Small intestine (tissue), 7 donors: Measurements from ENCODE around the gene HSD11B2. TPM values are rescaled to one million over a fixed set of nuclear protein-coding genes. Genes with fewer than 3 reads are reported as not detected.

Source experiments
- DNase-seq, 2 donors: peaks; one replicate each; pipeline versions ENCODE4 v3.0.0 to v3.0.0-alpha.2; 2013
- FAIRE-seq: peaks from 2 replicates; lab custom pipeline; 2012; peaks lifted over from hg19 to GRCh38; lab: Jason Lieb, UNC
- H3K27ac ChIP-seq, 3 donors: one replicate each; pipeline ENCODE4 v1.5.1; 2013; ENCODE audit warnings: low read length in 2 of 3, mild to moderate bottlenecking in 2 of 3, control low read depth in 1 of 3, inconsistent platforms in 1 of 3, low read depth in 1 of 3, moderate library complexity in 1 of 3
- H3K27me3 ChIP-seq, 3 donors: one replicate each; pipeline ENCODE4 v1.6.1; 2013; ENCODE audit warnings: low read length in 3 of 3, inconsistent platforms in 1 of 3; ENCODE audit not compliant: control insufficient read depth in 3 of 3, insufficient read depth in 3 of 3
- H3K36me3 ChIP-seq, 3 donors: one replicate each; pipeline ENCODE4 v1.6.1; 2013; ENCODE audit warnings: low read length in 3 of 3, inconsistent platforms in 1 of 3, low read depth in 1 of 3, mild to moderate bottlenecking in 1 of 3, moderate library complexity in 1 of 3; ENCODE audit not compliant: control insufficient read depth in 3 of 3, insufficient read depth in 2 of 3
- H3K4me1 ChIP-seq, 3 donors: one replicate each; pipeline ENCODE4 v1.6.1; 2013; ENCODE audit warnings: low read length in 2 of 3, inconsistent platforms in 1 of 3, low read depth in 1 of 3, mild to moderate bottlenecking in 1 of 3, moderate library complexity in 1 of 3; ENCODE audit not compliant: control insufficient read depth in 3 of 3, insufficient read depth in 2 of 3
- H3K4me3 ChIP-seq, 3 donors: one replicate each; pipeline ENCODE4 v1.5.1; 2013; ENCODE audit warnings: low read length in 3 of 3, control low read depth in 1 of 3, inconsistent platforms in 1 of 3, low read depth in 1 of 3, mild to moderate bottlenecking in 1 of 3, moderate library complexity in 1 of 3
- H3K9me3 ChIP-seq, 2 donors: one replicate each; pipeline ENCODE4 v1.6.1; 2013; ENCODE audit warnings: low read depth in 1 of 2, low read length in 1 of 2; ENCODE audit not compliant: control insufficient read depth in 2 of 2, insufficient read depth in 1 of 2
- WGBS, 3 donors: extraction: QIAGEN DNeasy Blood & Tissue Kit; methylation state at CpG; one replicate each; pipeline ENCODE4 v1.1.7; 2013; 5-methylcytosine and 5-hydroxymethylcytosine counted together
- polyA plus RNA-seq, 4 donors: library from polyadenylated mRNA; stranded (reverse) in 3 of 4; unstranded in 1 of 4; fragments of 200-250 nt in 3 of 4; fragments of 120-200 nt in 1 of 4; gene quantifications; one replicate each; pipeline versions ENCODE4 v1.2.1 to v1.2.3, GENCODE V29; 2013
- donor health status: healthy with polysubstance abuse.
- donor health status: control.
- donor health status: control.
- donor health status: Bipolar disorder and iron deficiency.
- donor health status: healthy.

HSD11B2 gene
- polyA plus RNA-seq, 4 donors, result 9.7 to 166 (median 111) TPM

GRCh38 chr16:67480833-67481560 lies 50.1 kb downstream of the HSD11B2 start, which contains the start of gene ATP6V0D1:
TSS of gene ATP6V0D1 (minus strand) at chr16:67481157. CDS start at chr16:67481086, 71 bp downstream.
- Histone ChIP-seq H3K27ac (peak within 1 kb of the TSS; percentile 97 to 99 (median 97)), H3K4me1 (peaks cover 0 to 10% (median 7%) of the 10 kb centered on the region in 3 donors), H3K4me3 (peak within 1 kb of the TSS; percentile 90 to 100 (median 97)), H3K36me3 (peaks cover 0 to 20% (median 0%) of the 10 kb centered on the region in 3 donors), H3K9me3 (no peaks in the 10 kb centered on the region), H3K27me3 (no peaks in the 10 kb centered on the region)
- WGBS, 3 donors, result 0% methylated on average over 56 to 57 of the region's 57 CpGs
- DNase-seq, result peak; percentile 98 to 100
- FAIRE-seq, result no peak

DNA sequence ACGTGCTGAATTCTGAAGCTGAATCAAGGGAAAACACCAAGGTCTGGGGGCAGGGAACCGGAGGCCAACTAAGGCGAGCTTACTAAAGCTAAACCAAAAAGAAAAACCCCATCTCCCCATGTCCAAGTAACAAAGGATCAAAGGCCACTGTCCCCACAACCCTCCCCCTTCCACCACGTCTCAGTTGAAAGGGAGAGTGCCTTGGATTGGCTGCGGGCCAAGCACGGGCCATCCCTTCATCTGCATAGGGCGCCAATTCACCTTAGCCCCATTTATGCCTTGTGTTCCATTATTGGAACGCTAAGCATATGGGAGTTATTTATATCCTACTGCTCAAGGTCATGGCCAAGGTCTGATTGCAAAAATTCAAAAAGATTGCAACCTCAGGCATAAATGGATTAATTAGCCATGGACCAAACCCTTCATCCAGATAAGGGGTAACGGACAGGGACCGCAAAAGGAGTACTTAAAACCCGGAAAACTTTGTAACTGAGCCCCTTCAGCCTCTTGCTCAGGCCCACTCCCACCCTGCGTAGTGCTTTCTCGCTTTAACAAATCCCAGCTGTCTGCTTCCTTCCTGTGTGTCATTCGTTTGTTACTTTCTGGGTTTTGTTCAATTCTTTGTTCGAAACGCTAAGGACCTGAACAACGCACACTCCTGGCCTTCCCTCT lies 50.8 kb downstream of the HSD11B2 start:
- H3K9me3 ChIP-seq, result no peaks in the 10 kb centered on the region
- no peaks in the 10 kb centered on the region for H3K27me3 ChIP-seq
- peak overlapping the region; percentile 69 to 81 (median 79) for H3K27ac ChIP-seq
- H3K4me1 ChIP-seq, result peaks cover 0 to 9% (median 7%) of the 10 kb centered on the region in 3 donors
- H3K4me3 ChIP-seq, result peak overlapping the region; percentile 28 to 100 (median 50)
- no peak for FAIRE-seq
- peaks cover 0 to 21% (median 0%) of the 10 kb centered on the region in 3 donors for H3K36me3 ChIP-seq
- WGBS, 3 donors, result 13 to 19% (median 16%) methylated on average over 17 of the region's 17 CpGs
- DNase-seq, result peak in 1 of 2 donors; percentile 69

DNA sequence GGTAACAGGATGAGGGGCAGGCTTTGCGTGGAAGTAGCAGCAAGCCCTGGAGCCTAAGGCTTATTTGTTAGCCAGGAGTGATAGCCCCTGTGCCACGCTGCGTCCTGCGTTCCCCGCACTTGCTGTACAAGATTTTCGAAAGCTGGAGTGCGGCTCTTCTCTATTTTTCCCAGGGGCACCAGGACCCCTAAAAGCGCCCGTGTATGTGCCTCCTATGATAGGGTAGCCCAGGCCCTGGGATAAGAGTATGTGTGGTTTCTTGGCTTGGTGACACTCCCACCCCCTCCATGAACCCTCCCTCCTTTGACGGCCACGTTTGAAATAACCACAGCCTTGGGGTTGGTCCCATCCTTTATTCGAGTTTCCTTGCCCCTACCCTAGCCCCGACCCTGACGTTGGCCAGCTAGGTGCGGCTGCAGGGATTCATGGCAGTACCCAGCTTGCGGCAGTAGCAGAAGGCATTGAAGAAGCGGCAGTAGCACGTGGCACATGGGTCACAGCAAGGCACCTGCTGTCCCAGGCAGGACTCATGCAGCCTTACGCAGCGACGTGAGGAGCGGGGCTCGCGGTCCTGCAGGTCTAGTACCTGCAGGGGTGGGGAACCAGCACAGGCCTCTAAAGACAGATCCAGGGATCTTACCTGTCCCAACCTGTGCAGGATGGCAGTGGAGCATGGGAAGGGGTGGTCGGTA lies 51.5 kb downstream of the HSD11B2 start:
- Histone ChIP-seq H3K4me1 (peaks cover 0 to 9% (median 7%) of the 10 kb centered on the region in 3 donors), H3K27ac (peak overlapping the region in 1 of 3 donors; percentile 15)
- DNase-seq, result no peak

DNA sequence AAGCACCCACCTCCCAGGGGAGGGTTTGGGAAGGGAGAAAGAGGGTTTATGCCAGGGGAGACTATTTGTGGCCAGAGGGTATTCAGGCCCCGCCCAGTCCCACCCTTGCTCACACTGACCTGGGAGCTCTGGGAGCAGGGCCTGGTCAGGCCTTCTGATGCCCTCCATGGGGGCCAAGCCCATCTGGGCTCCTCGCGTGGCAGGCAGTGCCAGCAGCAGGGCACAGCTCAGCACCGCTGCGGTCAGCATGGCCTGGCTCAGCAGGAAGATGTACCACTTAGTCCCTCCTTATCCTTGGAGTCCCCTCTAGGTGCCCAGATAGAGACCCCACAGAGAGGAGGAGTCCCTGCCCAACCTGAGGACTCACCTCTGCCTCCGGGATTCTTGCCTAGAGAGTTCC lies 52.2 kb downstream of the HSD11B2 start, which contains the start of gene AGRP:
TSS of gene AGRP (minus strand) at position 398 of the 400 bp plus-strand sequence. CDS start at position 249, 149 bp downstream.
- H3K4me3 ChIP-seq, result no peak within 1 kb of the TSS
- peaks cover 0 to 20% (median 0%) of the 10 kb centered on the region in 3 donors for H3K36me3 ChIP-seq
- WGBS, 3 donors, result 95 to 100% (median 99%) methylated on average over 6 of the region's 6 CpGs
- DNase-seq, result no peak
- H3K9me3 ChIP-seq, result no peaks in the 10 kb centered on the region
- no peaks in the 10 kb centered on the region for H3K27me3 ChIP-seq
- FAIRE-seq, result no peak
- no peak within 1 kb of the TSS for H3K27ac ChIP-seq
- H3K4me1 ChIP-seq, result peaks cover 0 to 9% (median 7%) of the 10 kb centered on the region in 3 donors

More for the DNA sequence above, 51.5 kb downstream of the HSD11B2 start:
- Histone ChIP-seq H3K27me3 (no peaks in the 10 kb centered on the region), H3K36me3 (peaks cover 0 to 24% (median 0%) of the 10 kb centered on the region in 3 donors), H3K9me3 (no peaks in the 10 kb centered on the region), H3K4me3 (peak overlapping the region in 2 of 3 donors; percentile 50 to 100)
- WGBS, 3 donors, result 75 to 81% (median 77%) methylated on average over 22 to 25 of the region's 25 CpGs
- no peak for FAIRE-seq

DNA sequence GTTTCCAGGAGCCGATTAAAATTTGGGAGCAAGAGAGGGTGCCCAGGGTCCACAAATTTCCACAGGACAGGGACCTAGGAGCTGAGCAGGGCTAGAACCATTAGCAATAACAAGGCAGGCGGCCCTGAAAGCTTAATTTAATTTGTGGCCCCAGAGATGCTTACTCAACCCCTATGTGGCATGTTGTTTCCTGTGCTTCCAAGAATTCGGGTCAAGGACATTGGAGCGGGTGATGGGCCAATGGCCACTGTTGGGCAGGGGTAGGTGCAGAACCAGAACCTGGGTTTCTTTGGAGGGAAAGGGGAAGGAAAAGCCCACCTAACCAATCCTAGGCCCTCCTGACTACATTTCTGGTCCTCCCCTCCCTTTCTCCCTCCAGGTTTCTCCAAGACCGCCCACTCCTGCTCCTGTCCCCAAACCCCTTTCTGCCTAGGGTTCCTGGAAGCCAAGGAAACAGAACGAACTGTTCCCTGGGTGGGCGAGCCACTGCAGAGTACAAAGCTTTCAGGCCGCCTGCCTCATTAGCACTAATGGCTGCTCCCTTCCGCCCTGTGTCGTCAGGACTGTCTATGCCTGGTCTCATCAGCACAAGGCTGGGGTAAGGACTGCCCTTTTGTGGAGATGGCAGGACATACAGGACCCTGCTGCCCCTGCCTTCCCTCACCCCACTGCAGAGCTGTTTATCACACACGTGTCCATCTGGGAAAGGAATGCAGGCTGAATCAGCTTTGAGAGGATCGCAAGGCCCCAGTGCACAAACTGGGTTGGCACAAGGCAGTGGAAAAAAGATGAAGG lies 53.0 kb downstream of the HSD11B2 start:
- peaks cover 0 to 9% (median 7%) of the 10 kb centered on the region in 3 donors for H3K4me1 ChIP-seq
- FAIRE-seq, result no peak
- no peaks in the 10 kb centered on the region for H3K9me3 ChIP-seq

GRCh38 chr16:67486805-67487204 lies 55.9 kb downstream of the HSD11B2 start:
- H3K9me3 ChIP-seq, result no peaks in the 10 kb centered on the region
- H3K27me3 ChIP-seq, result no peaks in the 10 kb centered on the region
- peaks cover 0 to 20% (median 0%) of the 10 kb centered on the region in 3 donors for H3K36me3 ChIP-seq
- WGBS, 3 donors, result 70 to 89% (median 75%) methylated on average over 3 of the region's 3 CpGs
- DNase-seq (no peak), FAIRE-seq (no peak)
- peaks cover 0 to 12% (median 9%) of the 10 kb centered on the region in 3 donors for H3K4me1 ChIP-seq
- H3K27ac ChIP-seq, result no peak overlapping the region
- no peak overlapping the region for H3K4me3 ChIP-seq

More for the DNA sequence above, 53.0 kb downstream of the HSD11B2 start:
- no peaks in the 10 kb centered on the region for H3K27me3 ChIP-seq
- H3K27ac ChIP-seq, result no peak overlapping the region
- H3K36me3 ChIP-seq, result peaks cover 0 to 20% (median 0%) of the 10 kb centered on the region in 3 donors
- H3K4me3 ChIP-seq, result no peak overlapping the region
- WGBS, 3 donors, result 86 to 91% (median 90%) methylated on average over 12 of the region's 12 CpGs
- DNase-seq, result no peak
